HUES6 (cell line): ENCODE data around the gene ZNF790.
A peak's percentile ranks its signal among the peaks of the same experiment; 100 is the strongest.

Source experiments
- H3K27ac ChIP-seq: 2 replicates; pipeline ENCODE4 v1.7.0; 2013; ENCODE audit warnings: low read depth, mild to moderate bottlenecking, low read length, inconsistent platforms
- H3K27me3 ChIP-seq: 2 replicates; pipeline ENCODE4 v1.6.1; 2013; ENCODE audit warnings: low read length; ENCODE audit not compliant: control insufficient read depth, insufficient read depth
- H3K36me3 ChIP-seq: 2 replicates; pipeline ENCODE4 v1.6.1; 2013; ENCODE audit warnings: low read length; ENCODE audit not compliant: control insufficient read depth, insufficient read depth
- H3K4me1 ChIP-seq: 2 replicates; pipeline ENCODE4 v1.6.1; 2013; ENCODE audit warnings: low read length; ENCODE audit not compliant: control insufficient read depth, insufficient read depth
- H3K4me3 ChIP-seq: 2 replicates; pipeline ENCODE4 v1.5.1; 2013; ENCODE audit warnings: low read depth, low read length
- H3K9ac ChIP-seq: one replicate; pipeline ENCODE4 v1.6.1; 2013; ENCODE audit warnings: mild to moderate bottlenecking, low read length
- H3K9me3 ChIP-seq: 2 replicates; pipeline ENCODE4 v1.6.1; 2013; ENCODE audit warnings: low read depth, low read length; ENCODE audit not compliant: control insufficient read depth, insufficient read depth

Gene ZNF790

GRCh38 chr19:36771261-36772231 is 66.6 kb downstream of the ZNF790 start:
- H3K27me3 ChIP-seq = no peaks in the 10 kb centered on the region
- peaks cover 16% of the 10 kb centered on the region for H3K36me3 ChIP-seq
- H3K4me1 ChIP-seq = no peaks in the 10 kb centered on the region
- peaks cover 38% of the 10 kb centered on the region; the same call in 1 of the 2 replicates for H3K9me3 ChIP-seq
- peak overlapping the region; percentile 90 for H3K4me3 ChIP-seq
- peak overlapping the region; percentile 80 for H3K27ac ChIP-seq
- H3K9ac ChIP-seq = peak overlapping the region; percentile 90
